K562 (cell line): Measurements from ENCODE around the gene GMIP. TPM values are rescaled to one million over a fixed set of nuclear protein-coding genes. Genes with fewer than 3 reads are reported as not detected.

Experiments
- ATAC-seq: fragments of 200-7000 bp; cut with Tn5 transposase; 3 replicates; pipeline ENCODE4 v1.9.1; 2020; ENCODE audit warnings: moderate library complexity
- BruUV-seq: library from RNA; stranded (reverse); fragments of 400-500 nt; replicated peaks from 2 replicates; lab custom pipeline; 2021; lab: Mats Ljungman, UMichigan
- CTCF ChIA-PET: fragments of 300-600 bp; formaldehyde crosslinking; extraction: SDS; loops from one replicate; lab custom pipeline; 2021; ENCODE audit warnings: low intra/inter-chr PET ratio; lab: Yijun Ruan, JAX
- POLR2A ChIA-PET: fragments of 300-600, 350-650 bp; sonication (Branson Sonifier 250); formaldehyde crosslinking; extraction: SDS; loops from one replicate; lab custom pipeline; 2021; ENCODE audit warnings: antibody characterized with exemption, inconsistent platforms; lab: Yijun Ruan, JAX
- DNase-seq, 4 experiments: peaks; one replicate each; pipeline versions ENCODE4 v3.0.0 to v3.0.0-alpha.2; 2011 to 2018; ENCODE audit warnings: low spot score in 3 of 4, mixed read lengths in 3 of 4; ENCODE audit errors: extremely low read depth in 1 of 4
- FAIRE-seq: peaks from 2 replicates; lab custom pipeline; 2011; peaks lifted over from hg19 to GRCh38; lab: Jason Lieb, UNC
- H2AFZ ChIP-seq: 2 replicates; pipeline ENCODE4 v1.6.0; 2011; ENCODE audit warnings: low read depth, low read length, control low read depth, inconsistent platforms
- H3K27ac ChIP-seq: fragments of 200-600 bp; 3 replicates; pipeline ENCODE4 v1.8.0; 2011; ENCODE audit warnings: low read depth, mild to moderate bottlenecking, control low read depth, inconsistent platforms, low read length, moderate library complexity, mixed read lengths; ENCODE audit errors: extremely low read depth
- H3K27me3 ChIP-seq, 2 experiments: fragments of 300-600 bp in 1 of 2; 2 replicates in 1 of 2; 3 replicates in 1 of 2; pipeline versions ENCODE4 v1.6.0 to v1.8.0; 2011; ENCODE audit warnings: inconsistent platforms in 2 of 2, low read length in 2 of 2, mild to moderate bottlenecking in 1 of 2, mixed read lengths in 1 of 2, moderate library complexity in 1 of 2; ENCODE audit not compliant: control insufficient read depth in 2 of 2, insufficient read depth in 2 of 2
- H3K36me3 ChIP-seq: fragments of 300-600 bp; 3 replicates; pipeline ENCODE4 v1.8.0; 2011; ENCODE audit warnings: mild to moderate bottlenecking, low read length, inconsistent platforms; ENCODE audit not compliant: control insufficient read depth, insufficient read depth
- H3K4me1 ChIP-seq, 2 experiments: fragments of 200-600 bp in 1 of 2; replicated peaks in 1 of 2; 2 replicates in 1 of 2; 3 replicates in 1 of 2; pipeline versions ENCODE4 v1.5.1 to v1.8.0; 2011; ENCODE audit warnings: inconsistent platforms in 2 of 2, low read length in 2 of 2, mild to moderate bottlenecking in 1 of 2, mixed read lengths in 1 of 2, moderate library complexity in 1 of 2; ENCODE audit not compliant: control insufficient read depth in 2 of 2, insufficient read depth in 2 of 2
- H3K4me2 ChIP-seq: 2 replicates; pipeline ENCODE4 v1.6.1; 2011; ENCODE audit warnings: low read length, control low read depth, inconsistent platforms, mixed read lengths; ENCODE audit not compliant: insufficient read depth
- H3K4me3 ChIP-seq: fragments of 200-600 bp; sonication (generic), shearing (Covaris generic); 2 replicates; pipeline ENCODE4 v1.5.1; 2016; ENCODE audit warnings: control low read depth, inconsistent platforms
- H3K79me2 ChIP-seq: fragments of 200-600 bp; 3 replicates; pipeline ENCODE4 v1.8.0; 2011; ENCODE audit warnings: low read length, inconsistent platforms; ENCODE audit not compliant: control insufficient read depth, insufficient read depth
- H3K9ac ChIP-seq, 2 experiments: 2 replicates each; pipeline versions ENCODE4 v1.6.0 to v1.6.1; 2011; ENCODE audit warnings: low read depth in 2 of 2, low read length in 2 of 2, control low read depth in 1 of 2, inconsistent platforms in 1 of 2, mild to moderate bottlenecking in 1 of 2, mixed read lengths in 1 of 2; ENCODE audit not compliant: insufficient read depth in 1 of 2
- H3K9me1 ChIP-seq: one replicate; pipeline ENCODE4 v1.6.0; 2011; ENCODE audit warnings: inconsistent platforms, mild to moderate bottlenecking, low read length, moderate library complexity; ENCODE audit not compliant: control insufficient read depth, insufficient read depth
- H3K9me3 ChIP-seq: replicated peaks from 2 replicates; pipeline ENCODE4 v1.5.1; 2011; ENCODE audit warnings: low read depth, low read length, inconsistent platforms; ENCODE audit not compliant: control insufficient read depth, insufficient read depth
- H4K20me1 ChIP-seq: replicated peaks from 2 replicates; pipeline ENCODE4 v1.6.1; 2011; ENCODE audit warnings: low read length, inconsistent platforms, mixed read lengths; ENCODE audit not compliant: control insufficient read depth, insufficient read depth
- MEF2A ChIP-seq: IDR thresholded peaks from 2 replicates; pipeline ENCODE4 v1.6.1; 2011; ENCODE audit warnings: low read depth, mild to moderate bottlenecking, low read length, moderate library complexity; ENCODE audit not compliant: control insufficient read depth
- NFE2 ChIP-seq: IDR thresholded peaks from 2 replicates; pipeline ENCODE4 v1.6.1; 2014; ENCODE audit warnings: antibody characterized with exemption, low read depth
- NFRKB ChIP-seq: fragments of 450-650 bp; IDR thresholded peaks from 2 replicates; pipeline ENCODE4 v1.6.1; 2016; ENCODE audit warnings: low read depth
- SMARCC2 ChIP-seq: fragments of 450-650 bp; IDR thresholded peaks from 2 replicates; pipeline ENCODE4 v1.6.1; 2017; ENCODE audit warnings: antibody characterized with exemption, moderate library complexity, mild to moderate bottlenecking, low read depth
- ZBTB34 ChIP-seq: fragments of 250-450 bp; sonication (Bioruptor Pico); IDR thresholded peaks from 2 replicates; pipeline ENCODE4 v1.8.0; 2021; ENCODE audit warnings: mild to moderate bottlenecking, moderate library complexity
- ZNF398 ChIP-seq: fragments of 250-450 bp; sonication (Bioruptor Pico); IDR thresholded peaks from 2 replicates; pipeline ENCODE4 v1.8.0; 2021; ENCODE audit warnings: moderate library complexity, mild to moderate bottlenecking, inconsistent platforms
- WGBS: fragments of 100-300 bp; shearing (Covaris generic); methylation state at CpG from one replicate; pipeline ENCODE4 v1.1.6; 2016; ENCODE audit warnings: low coverage, mixed read lengths; ENCODE audit not compliant: insufficient coverage; ENCODE audit errors: missing lambda C conversion rate; 5-methylcytosine and 5-hydroxymethylcytosine counted together
- in situ Hi-C: fragments of 300-500 bp; cut with MboI; formaldehyde crosslinking; loops from 4 replicates; pipeline ENCODE4 v1.15.0; 2018; ENCODE audit warnings: inconsistent platforms, mixed read lengths
- intact Hi-C: fragments of 100-400 bp; cut with micrococcal nuclease; formaldehyde crosslinking; loops from 2 replicates; pipeline ENCODE4 v1.14.2; 2022
- polyA plus RNA-seq, 8 experiments: library from polyadenylated mRNA; depleted of rRNA in 4 of 8; stranded (reverse) in 5 of 8; unstranded in 3 of 8; fragments of >200 nt; fragmentation: Nextera tagmentation in 2 of 8; fragmentation: Illumina TruSeq in 1 of 8; extraction: Ambion mirVana in 2 of 8; extraction: Trizol in 1 of 8; gene quantifications; 2 replicates each; pipeline versions ENCODE4 v1.2.1 to v1.2.3, GENCODE V29; 2011 to 2014; ENCODE audit warnings: inconsistent platforms in 1 of 8, missing spikeins in 1 of 8
- total RNA-seq, 7 experiments: library from RNA; depleted of rRNA in 6 of 7; stranded (reverse); fragments of >200 nt in 6 of 7; fragmentation: Illumina TruSeq in 2 of 7; extraction: Trizol in 2 of 7; gene quantifications; 2 replicates each; pipeline versions ENCODE4 v1.2.1 to v1.2.3, GENCODE V29; 2011 to 2021; ENCODE audit warnings: low replicate concordance in 1 of 7

GMIP gene
- total and polyA plus RNA-seq, 9 of the 15 experiments (the other 6 are each of a cell fraction or from before 2014, with no cell fraction given) = 0.14 to 15.8 (median 3.2) TPM

- peak in 1 of 4 experiments; percentile 4 for DNase-seq
- H3K36me3 ChIP-seq = peaks cover 98% of the 10 kb centered on the region
- no peak overlapping the region for H2AFZ ChIP-seq
- 92% methylated on average over 20 of the region's 22 CpGs for whole genome bisulfite sequencing
- no peak overlapping the region for H3K4me2 ChIP-seq
- H3K4me3 ChIP-seq = no peak overlapping the region
- TF ChIP-seq MEF2A = no peak
- TF ChIP-seq SMARCC2 = no peak
- TF ChIP-seq ZBTB34 = no peak
- TF ChIP-seq ZNF398 (CRISPR knock-in tag) = no peak
- no peak for TF ChIP-seq NFE2
- TF ChIP-seq NFRKB = no peak
- TF ChIP-seq, all 486 proteins: peak for 0
- intact Hi-C loops = no loop called here
- no TSS peak for BruUV-seq
- ChIA-PET CTCF (no interaction called here), POLR2A (interaction anchor here (0.8 kb wide), 1 partner anchor 9 kb away, joined by 4 read pairs; no protein-coding TSS in a partner anchor)
- H3K27ac ChIP-seq = no peak overlapping the region
- FAIRE-seq = no peak
- in situ Hi-C loops = no loop called here
- ATAC-seq = no peak
- no peaks in the 10 kb centered on the region for H3K9me1 ChIP-seq
- H3K9me3 ChIP-seq = no peaks in the 10 kb centered on the region
- H3K9ac ChIP-seq = 0 out of 4 replicates have a peak overlapping the region, but pooled peaks of 1 of the 2 experiments have one; percentile 7
- H3K4me1 ChIP-seq = peaks cover 0 to 7% of the 10 kb centered on the region in 2 experiments; a peak in 2 of 5 replicates
- no peaks in the 10 kb centered on the region for H3K27me3 ChIP-seq
- H4K20me1 ChIP-seq = 0 out of 2 replicates have a peak, but pooled peaks cover 3% of the 10 kb centered on the region
- H3K79me2 ChIP-seq = 0 out of 3 replicates have a peak, but pooled peaks cover 6% of the 10 kb centered on the region
Measured at GRCh38 chr19:19655051-19655594, 11.7 kb upstream of the GMIP start.
